Stimulated activated CD8-positive, alpha-beta memory T cell treated with anti-CD3 and anti-CD28 coated beads, Interleukin-2, amount 100 ng/mL, for 1 hour (primary cell): ENCODE measurements around the gene RPL28.
A peak's percentile ranks its signal among the peaks of the same experiment; 100 is the strongest.

Experiments used
- DNase-seq, 2 donors: peaks; one replicate each; pipeline ENCODE4 v3.0.0-alpha.2; 2020; ENCODE audit warnings: low read depth in 2 of 2

RPL28 gene

DNA sequence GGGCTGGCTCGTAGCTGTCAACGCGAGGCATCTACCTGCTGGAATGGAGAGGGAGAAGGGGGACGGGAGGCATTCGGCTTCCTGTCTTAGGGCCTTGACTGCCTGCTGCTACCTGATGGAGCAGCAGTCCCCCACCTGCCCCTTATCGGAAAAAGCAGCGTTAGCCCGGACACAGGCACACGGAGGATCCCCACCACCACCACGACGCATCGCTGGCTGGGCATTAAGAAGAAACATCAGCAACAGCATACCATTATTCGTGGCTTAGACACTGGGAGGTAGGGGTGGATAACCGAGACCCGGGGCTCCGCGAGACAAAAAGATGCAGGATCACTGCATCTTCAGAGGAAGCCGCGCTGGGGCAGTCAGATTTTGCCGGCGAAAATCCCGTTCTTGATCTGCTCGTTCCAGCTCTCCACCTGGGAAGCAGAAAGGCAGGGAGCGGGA lies 32.4 kb upstream of the RPL28 start:
- no peak for DNase-seq

DNA sequence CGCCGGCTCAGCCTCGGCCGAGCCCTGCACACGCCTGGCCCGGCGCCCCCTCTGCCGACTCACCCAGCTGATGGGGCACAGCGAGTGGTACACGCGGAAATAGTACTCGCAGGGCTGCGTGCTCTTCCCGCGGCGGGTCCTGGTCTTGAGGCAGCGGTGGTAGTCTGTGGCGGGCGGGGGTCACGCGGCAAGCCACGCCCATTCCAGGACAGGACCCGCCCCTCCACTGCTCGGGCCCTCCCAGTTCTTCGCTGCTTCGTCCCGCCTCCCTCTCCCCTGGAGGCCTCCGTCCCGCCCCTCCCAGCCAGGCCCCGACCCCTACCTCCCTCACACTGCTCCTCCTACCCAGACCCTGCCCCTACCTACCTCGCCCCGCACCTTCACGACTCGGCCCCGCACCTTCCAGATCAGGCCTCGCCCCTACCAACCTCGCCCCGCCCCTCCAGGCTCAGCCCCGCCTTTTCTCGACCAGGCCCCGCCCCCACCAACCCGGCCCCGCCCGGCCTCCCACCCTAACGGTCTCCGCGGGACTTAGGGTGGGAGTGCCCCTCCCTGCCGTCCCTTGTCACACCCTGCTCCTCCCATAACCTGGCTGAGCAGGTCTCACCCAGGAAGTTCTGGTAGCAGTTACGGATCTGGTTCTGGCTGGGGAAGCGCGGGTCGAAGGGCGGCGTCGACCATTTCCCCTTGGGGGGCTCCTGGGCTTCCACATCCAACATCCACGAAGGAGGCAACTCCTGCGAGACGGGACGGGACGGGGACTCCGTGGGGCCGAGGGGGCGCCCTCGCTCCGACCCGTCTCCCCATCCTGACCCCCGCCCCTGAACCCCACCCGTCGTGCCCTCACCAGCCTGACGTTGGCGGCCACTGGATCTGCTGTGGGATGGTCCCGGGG lies 31.7 kb upstream of the RPL28 start:
- peak in 1 of 2 donors; percentile 39 for DNase-seq

DNA sequence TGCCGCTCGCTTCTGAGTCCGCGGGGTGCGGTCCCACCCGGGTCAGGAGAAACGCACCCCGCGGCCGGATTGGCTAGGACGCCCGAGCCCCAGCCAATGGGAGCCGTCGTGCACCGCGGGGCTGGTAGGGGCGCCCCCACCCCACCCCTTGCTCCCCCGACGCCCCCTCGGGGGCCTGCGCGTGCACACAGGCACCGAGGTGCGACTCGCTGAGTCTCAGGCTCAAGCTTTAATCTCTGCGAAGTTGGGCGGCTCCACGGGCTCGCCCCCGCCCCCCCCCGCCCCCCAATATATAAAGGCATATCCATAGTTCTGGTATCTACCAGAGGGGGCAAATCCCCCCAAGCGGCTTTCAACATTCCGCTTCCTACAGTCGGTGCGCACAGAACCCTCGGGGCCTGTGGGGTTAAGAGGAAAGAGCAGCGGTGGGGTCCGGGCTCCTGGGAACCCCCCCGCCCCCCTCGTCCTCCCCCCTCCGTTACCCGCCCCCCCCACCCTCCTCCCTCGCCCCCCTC lies 31.0 kb upstream of the RPL28 start, which contains the start of gene COX6B2:
TSS of gene COX6B2 (minus strand) at position 22 of the 515 bp plus-strand sequence. CDS start 198 bp downstream, outside the sequence.
- no peak for DNase-seq

DNA sequence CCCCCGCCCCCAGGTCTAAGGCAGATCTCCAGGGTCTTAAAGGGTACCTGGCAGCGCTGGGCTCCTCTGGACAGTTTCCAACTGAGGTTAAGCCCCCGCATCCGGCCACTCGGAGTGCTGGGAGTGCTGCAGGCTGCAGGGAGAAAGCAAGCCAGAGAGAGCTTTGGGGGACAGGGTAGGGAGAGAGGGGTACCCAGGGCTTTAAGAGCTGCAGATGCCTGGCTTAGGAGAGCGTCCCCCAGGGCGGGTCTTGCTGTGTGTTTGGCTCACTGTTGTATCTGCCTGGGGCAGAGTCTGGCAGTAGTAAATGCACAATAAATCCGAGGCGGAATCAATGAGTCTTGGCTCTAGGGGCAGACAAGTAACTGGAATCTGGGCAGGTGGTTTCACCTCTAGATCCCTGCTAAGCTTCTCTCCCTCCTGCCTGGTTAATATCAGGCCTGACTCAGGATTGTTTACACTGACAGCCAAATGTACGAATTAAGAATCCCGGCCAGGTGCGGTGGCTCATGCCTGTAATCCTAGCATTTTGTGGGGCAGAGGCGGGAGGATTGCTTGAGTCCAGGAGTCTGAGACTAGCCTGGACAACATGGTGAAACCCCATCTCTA lies 30.4 kb upstream of the RPL28 start:
- no peak for DNase-seq

DNA sequence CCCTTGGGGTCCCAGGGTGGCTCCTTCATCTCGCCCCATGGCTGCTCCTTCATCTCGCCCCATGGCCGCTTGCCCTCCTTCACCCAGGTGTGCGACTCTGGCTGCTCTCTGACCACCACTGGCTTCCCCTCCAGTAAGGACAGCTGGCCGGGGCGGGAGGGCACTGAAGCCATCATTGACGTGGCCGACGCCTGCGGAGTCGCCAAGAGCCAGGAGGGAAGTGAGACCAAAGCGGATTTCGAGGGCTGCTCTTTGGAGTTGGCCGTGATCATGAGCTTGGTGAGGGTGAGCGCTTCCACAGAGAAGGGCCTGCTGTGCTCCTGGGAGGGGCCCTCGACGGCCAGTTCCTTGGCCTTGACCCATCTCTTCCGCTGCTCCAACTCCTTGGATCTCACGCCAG lies 27.2 kb upstream of the RPL28 start:
- no peak for DNase-seq

DNA sequence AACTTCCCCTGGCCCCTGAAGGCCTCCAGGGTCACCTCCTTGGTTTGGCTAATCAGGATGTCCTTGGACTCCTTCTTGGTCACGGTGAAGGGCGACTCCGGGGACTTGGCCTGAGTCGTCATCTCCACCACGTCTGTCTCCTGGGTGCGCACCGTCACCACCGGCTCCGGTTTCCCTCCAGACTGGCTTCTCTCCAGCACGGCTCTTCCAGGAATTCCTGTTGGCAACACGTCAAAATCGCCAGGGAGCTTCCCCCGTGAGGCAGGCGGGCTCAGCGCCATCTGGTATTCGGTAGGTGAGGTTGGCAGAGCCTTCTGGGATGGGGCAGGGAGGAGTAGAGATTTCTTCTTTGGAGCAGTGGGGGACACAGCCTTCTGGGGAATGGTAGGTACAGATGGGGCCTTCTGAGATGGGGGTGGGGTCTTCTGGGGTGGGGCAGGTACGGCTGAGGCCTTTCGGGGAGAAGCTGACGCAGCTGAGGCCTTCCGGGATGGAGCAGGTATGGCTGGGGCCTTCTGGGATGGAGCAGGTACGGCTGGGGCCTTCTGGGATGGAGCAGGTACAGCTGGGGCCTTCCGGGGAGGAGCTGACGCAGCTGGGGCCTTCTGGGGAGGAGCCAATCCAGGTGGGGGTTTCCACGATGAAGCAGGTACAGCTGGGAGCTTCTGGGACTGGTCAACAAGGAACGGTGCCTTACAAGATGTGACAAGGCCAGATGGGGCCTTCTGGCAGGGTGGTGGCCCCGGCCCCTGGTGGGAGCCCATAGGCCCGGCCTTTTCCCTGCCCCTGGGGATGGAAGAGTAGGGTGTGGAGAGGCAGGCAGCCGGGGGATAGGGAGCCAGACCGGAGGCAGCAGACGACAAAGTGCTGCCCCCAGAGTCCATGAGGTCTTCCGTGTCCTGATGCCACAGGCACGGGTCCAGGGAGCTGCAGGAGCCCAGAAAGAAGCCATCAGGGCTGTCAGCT lies 26.5 kb upstream of the RPL28 start:
- DNase-seq, result no peak

DNA sequence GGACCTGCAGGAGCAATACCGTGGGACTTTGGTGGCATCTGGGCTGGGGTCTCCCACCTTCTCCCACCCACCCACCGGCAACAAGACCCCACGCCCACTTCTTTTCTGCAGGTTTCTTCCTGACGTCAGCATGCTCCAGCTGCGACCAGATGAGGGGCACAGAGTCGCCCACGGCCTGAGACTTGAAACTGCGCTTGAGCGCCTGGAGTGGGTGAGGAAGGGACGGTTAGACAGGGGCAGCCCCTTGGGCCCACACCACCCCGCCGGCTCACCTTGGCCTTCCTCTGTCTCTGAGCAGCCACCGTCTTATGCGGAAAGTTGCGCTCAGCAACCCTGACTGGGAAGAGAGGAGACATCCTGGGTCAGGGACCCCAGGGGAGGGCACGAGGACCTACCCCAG lies 24.8 kb upstream of the RPL28 start:
- no peak for DNase-seq

DNA sequence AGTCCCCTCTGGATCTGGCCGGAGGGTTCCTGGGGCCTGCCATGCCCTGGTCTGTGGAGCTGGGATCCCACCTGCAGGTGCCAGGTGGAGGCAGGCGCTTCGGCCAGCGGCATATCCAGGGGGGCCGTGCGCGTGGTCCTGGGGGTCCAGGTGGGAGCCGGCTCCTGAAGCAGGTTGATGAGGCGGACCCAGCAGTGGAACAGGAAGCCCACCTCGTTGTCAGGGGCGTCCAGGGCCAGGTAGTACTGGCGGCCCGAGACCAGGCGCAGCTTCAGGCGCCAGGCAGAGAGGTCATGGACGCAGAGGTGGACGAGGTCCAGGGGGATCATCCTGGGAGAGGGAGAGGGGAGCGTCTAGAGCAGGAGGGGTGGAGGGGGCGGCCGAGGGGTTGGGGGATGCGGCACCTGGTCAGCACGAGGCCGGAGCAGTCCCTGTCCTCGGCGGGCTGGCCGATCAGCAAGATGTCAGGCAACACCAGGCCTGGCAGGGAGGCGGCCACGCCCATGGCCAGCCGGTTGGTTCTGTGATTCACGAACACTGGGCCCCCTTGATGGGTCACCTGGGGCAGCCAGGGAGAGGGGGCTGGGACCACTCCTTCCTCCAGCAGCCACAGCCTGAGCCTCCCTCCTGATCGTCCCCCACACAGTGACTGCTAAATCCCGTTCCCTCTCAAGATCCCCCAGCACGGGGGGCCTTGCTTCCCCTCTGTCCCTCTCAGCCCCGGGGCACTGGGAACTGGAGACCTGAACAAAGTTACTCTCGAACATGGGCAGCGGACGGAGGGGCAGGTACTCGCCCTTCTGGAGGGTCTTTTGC lies 23.4 kb upstream of the RPL28 start:
- no peak for DNase-seq

DNA sequence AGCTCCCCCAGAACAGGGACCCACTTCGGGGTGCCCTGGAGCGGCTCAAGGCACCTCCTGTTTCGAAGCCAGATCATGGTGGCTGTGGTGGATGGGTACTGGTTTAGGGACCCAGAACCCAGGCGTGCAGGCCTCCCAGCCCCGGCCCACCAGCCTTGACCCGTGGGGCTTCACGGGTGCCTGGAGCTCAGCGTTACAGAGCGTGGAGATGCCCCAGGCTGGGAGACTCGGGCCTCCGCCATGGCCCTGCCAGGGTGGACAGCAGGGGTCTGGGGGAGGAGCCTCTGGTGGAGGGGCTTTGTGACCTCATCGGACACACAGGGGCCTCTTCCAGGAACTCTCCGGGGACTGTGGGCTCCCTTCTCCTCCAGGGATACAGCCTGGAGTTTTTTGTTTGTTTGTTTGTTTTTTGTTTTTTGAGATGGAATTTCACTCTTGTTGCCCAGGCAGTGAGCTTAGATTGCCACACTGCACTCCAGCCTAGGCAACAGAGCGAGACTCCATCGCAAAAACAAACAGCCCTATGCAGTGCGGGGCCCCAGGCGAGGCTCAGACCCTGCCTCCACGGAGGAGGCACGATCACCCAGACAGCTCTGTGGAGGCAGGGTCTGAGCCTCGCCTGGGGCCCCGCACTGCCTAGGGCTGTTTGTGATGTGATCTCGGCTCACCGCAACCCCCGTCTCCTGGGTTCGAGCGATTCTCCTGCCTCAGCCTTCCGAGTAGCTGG lies 22.6 kb upstream of the RPL28 start, which contains the start of gene GARIN5B:
TSS of gene GARIN5B (minus strand) at position 271 of the 727 bp plus-strand sequence. CDS start at position 77, 194 bp downstream.
- no peak for DNase-seq

DNA sequence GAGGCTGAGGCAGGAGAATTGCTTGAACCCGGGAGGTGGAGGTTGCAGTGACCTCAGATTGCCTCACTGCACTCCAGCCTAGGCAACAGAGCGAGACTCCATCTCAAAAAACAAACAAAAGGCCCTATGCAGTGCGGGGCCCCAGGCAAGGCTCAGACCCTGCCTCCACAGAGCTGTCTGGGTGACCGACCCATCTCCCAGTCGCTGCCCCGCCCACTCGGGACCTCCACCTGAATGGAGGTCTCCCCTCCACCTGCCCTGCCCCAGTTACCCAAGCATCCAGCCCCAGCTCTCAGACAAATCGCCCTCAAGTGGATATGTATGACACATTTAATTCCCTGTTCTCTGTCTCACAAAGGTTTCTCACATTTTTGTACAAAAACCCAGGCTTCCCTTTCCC lies 20.5 kb upstream of the RPL28 start:
- DNase-seq, result no peak

DNA sequence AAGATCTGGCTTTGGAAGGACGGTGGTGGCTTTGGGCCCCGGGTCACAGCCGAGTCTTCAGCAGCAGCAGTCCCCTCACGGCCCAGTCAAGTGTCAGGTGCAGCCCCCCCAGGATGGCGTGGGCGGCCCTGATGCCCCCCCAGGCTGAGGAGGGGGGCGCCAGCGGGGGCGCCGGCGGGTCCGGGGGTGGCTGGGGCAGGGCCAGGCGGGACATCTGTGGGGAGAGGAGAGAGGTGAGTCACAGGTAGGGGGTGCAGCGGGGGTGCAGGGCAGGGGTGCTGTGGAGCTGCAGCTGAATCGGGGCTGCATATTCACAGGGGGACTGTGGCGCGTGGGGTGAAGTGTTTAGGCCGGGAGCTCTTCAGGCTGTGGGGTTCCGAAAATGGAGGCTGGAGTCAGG lies 19.8 kb upstream of the RPL28 start:
- no peak for DNase-seq

DNA sequence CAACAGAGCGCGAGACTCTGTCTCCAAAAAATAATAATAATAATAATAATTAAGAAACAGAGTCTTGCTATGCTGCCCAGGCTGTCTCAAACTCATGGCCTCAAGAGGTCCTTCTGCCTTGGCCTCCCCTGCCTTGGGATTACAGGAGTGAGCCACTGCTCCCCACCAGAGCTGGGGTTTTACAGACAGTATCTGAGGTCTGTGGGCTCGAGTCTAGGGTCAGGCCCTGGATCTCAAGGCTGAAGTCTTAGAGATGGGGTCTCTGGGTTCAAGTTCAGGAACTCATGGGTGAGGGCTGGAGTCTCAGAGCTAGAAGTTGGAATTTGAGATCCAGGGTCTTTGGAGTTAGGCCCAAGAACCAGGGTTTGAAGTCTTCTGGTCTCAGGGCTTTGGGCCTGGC lies 18.9 kb upstream of the RPL28 start:
- no peak for DNase-seq

DNA sequence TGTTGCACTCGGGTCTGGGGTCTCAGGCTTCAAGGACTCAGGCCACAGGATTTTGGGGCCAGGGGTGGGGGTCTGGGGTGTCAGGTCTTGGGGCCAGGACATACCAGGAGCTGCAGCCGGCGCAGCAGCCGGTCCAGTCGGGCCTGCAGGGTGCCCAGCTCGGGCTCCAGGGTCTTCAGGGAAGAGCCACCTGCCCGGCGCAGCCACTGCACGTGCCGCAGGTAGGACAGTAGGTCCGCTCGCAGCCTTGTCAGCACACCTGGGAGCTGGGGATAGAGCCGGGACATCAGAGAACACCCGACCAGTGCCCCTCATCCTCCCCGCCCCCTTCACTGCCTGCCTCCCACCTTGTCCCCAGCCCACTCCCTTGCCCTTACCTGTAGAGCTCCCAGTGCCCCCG lies 17.6 kb upstream of the RPL28 start:
- DNase-seq, result no peak

DNA sequence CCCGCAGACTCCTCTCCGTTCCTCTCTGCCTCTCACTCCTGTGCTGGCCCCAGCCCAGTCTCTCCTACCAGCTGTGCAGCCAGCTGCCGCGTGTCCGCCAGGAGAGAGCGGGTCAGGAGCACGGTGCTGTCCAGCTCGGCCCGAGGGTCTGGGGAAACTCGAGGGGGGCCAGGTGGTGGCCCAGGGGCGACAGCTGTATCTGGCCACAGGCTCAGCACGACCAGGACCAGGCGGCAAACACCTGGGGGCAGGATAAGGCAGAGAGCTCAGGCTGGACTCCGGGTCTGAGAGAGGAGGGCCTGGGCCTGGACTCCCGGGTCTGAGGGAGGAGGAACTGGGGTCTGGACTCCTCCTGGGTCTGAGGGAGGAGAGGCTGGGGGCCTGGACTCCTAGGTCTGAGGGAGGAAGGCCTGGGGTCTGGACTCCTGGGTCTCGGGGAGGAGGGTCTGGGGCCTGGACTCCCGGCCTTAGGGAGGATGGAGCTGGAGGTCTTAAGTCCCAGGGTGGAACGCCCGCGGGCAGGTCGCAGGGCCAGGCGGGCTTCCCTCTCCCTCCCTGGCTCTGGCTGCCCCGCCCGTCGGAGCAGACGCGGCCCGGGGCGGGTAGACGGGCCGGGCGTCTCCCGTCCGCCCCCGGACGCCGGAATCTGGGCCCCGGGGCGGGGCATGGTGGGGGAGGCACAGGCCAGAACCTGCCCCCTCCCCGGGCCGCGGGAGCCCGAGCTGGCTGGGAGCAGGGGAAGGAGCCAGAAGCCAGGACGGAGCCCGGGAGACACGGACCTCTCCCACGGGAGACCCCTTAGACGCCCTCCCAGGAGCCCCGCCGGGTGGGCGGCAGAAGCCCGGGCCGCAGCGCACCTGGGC lies 16.8 kb upstream of the RPL28 start:
- no peak for DNase-seq

DNA sequence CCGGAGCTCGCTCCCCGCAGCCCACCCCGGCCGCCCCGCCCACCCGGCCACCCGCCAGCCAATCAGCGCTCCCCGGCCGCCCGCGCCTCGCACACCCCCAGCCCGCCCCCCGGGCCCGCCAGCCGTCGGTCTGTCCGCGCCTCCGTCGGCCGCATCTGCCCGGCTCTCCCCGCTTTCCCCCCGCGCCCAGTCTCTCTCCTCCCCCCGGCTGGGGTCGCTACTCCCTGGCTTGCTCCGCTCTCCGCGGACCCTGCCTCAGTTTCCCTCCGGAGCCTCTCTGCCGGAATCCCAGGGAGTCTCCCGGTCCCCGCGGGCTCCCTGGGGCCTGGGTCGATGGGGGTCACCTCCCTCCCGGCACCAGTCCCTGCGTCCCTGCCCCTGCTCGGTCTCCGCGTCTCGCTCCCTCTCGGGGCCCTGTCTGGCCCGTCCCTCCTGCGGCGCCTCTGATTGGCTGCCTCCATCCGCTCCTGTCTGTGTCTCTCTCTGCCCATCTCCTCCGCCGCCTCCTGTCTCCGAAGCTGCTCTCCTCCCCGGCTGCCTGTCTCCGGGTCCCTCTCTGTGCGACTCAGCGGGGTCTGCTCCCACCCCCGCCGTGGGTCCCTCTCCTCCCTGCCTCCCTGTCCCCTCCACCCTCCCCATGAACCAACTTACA lies 16.0 kb upstream of the RPL28 start:
- no peak for DNase-seq

DNA sequence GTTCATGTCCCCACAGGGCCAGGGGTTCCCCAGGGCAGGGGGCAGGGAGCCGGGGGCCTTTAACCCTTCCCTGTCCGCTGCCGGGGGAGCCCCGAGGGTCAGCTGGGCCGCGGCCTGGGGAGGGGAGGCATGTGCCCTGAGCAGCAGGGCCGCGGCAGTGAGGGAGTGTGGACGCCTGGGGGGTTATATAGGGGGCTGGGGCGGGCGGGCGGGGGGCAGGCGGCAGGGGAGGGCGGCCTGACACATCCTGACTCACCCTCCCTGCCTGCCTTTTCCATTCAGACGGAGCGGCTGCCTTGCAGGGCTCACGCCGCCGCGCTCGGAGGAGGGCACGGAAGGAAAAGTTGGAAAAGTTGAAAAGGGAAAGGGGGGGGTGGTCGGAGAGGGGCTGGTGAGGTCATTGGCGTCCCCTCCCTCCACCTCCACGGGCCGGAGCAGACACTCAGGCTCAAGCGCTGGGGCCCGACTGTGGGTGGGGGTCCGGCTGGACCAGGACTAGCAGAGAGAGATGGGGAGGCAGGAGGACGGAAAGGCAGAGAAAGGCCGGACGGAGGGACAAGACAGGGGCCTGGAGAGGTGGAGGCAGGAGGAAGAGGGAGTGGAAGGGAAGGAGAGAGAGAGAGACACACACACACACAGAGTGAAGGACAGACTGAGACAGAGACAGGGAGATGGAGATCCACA lies 15.3 kb upstream of the RPL28 start, which contains the start of gene IL11:
TSS of gene IL11 (minus strand) at position 159 of the 684 bp plus-strand sequence. CDS start at position 6, 153 bp downstream.
- no peak for DNase-seq

DNA sequence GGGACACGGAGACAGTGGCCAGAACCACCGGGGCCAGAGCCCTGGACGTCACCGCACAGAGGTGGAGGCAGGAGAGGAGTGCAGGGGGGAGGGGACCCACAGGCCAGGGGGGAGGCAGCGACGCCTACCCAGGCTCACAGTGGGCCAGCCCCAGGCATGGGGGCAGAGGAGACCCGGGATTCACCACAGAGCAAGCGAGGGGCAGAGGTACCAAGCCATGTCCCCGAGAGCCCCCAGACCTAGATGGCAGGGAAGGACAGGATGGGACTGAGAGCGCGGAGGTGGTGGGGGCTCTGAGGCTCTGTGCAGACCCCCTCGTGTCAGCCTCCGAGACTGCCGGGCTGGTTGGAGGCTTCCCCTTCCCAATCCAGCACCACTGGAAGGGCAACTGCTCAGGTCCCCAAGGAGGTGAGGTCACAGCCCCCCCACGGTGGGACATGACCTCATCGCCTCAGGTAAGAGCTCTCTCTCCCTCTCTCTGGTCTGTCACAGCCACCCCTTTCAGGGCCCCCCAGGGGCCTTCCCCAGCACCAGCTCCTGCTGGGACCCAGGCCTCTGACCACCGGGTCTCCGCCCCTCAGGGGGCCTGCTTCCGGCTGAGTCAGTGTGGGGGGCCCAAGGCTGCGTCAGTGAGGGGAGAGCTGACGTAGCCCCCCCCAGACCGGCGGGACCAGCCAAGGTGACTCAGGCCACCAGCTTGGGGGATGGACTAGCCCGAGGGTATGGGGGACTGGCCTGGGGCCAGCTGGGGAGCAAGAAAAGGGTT lies 13.2 kb upstream of the RPL28 start:
- DNase-seq, result no peak
